AG04450 (cell line): ENCODE data around the gene TMEM131L. TPM values are rescaled to one million over a fixed set of nuclear protein-coding genes. Genes with fewer than 3 reads are reported as not detected.

Experiments used
- CTCF ChIA-PET: fragments of 300-600, 350-600 bp; formaldehyde crosslinking; extraction: SDS; loops from one replicate; lab custom pipeline; 2022; ENCODE audit warnings: antibody characterized with exemption, inconsistent platforms; lab: Charles Lee
- POLR2A ChIA-PET: fragments of 350-600 bp; formaldehyde crosslinking; extraction: SDS; loops from one replicate; lab custom pipeline; 2021; ENCODE audit warnings: antibody characterized with exemption, inconsistent platforms; lab: Yijun Ruan, JAX
- DNase-seq: peaks from one replicate; pipeline ENCODE4 v3.0.0-alpha.2; 2011; ENCODE audit warnings: low read depth, low spot score
- H3K27ac ChIP-seq: one replicate; pipeline ENCODE4 v1.5.1; 2012; ENCODE audit warnings: low read depth, low read length, control low read depth
- H3K27me3 ChIP-seq: one replicate; pipeline ENCODE4 v1.6.0; 2012; ENCODE audit warnings: low read length; ENCODE audit not compliant: control insufficient read depth, insufficient read depth
- H3K4me3 ChIP-seq: 2 replicates; pipeline ENCODE4 v1.5.1; 2011; ENCODE audit warnings: mild to moderate bottlenecking, low read depth, low read length, control low read depth
- H3K9me3 ChIP-seq: 2 replicates; pipeline ENCODE4 v1.5.1; 2012; ENCODE audit warnings: low read length; ENCODE audit not compliant: control insufficient read depth, insufficient read depth
- polyA plus RNA-seq: library from polyadenylated mRNA; depleted of rRNA; stranded (reverse); fragments of >200 nt; gene quantifications from 2 replicates; pipeline ENCODE4 v1.2.3, GENCODE V29; 2011
- TF ChIP-seq, protein P1 (sequence below): IDR thresholded peaks from 2 replicates; pipeline ENCODE4 v1.5.1; 2011; ENCODE audit warnings: low read depth, low read length, control low read depth, inconsistent platforms

Gene TMEM131L
- polyA plus RNA-seq, 1 experiment, result 15.5 TPM

- Histone ChIP-seq H3K4me3 (no peak overlapping the region), H3K9me3 (no peaks in the 10 kb centered on the region), H3K27ac (no peak overlapping the region), H3K27me3 (no peaks in the 10 kb centered on the region)
- DNase-seq, result no peak
- POLR2A ChIA-PET, result no interaction called here
- CTCF ChIA-PET, result no interaction called here
- TF ChIP-seq, protein P1, sequence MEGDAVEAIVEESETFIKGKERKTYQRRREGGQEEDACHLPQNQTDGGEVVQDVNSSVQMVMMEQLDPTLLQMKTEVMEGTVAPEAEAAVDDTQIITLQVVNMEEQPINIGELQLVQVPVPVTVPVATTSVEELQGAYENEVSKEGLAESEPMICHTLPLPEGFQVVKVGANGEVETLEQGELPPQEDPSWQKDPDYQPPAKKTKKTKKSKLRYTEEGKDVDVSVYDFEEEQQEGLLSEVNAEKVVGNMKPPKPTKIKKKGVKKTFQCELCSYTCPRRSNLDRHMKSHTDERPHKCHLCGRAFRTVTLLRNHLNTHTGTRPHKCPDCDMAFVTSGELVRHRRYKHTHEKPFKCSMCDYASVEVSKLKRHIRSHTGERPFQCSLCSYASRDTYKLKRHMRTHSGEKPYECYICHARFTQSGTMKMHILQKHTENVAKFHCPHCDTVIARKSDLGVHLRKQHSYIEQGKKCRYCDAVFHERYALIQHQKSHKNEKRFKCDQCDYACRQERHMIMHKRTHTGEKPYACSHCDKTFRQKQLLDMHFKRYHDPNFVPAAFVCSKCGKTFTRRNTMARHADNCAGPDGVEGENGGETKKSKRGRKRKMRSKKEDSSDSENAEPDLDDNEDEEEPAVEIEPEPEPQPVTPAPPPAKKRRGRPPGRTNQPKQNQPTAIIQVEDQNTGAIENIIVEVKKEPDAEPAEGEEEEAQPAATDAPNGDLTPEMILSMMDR, result no peak
Observed at GRCh38 chr4:153528705-153529485, 62.7 kb downstream of the TMEM131L start.

GRCh38 chr4:153529646-153530045, 63.5 kb downstream of the TMEM131L start:
- H3K4me3 ChIP-seq, result no peak overlapping the region
- DNase-seq, result no peak
- no peak overlapping the region for H3K27ac ChIP-seq
- TF ChIP-seq, protein P1, result no peak
- ChIA-PET POLR2A (no interaction called here), CTCF (interaction anchor here (0.5 kb wide), 1 partner anchor 19 kb away, joined by 4 read pairs; no protein-coding TSS in a partner anchor)
- no peaks in the 10 kb centered on the region for H3K27me3 ChIP-seq
- no peaks in the 10 kb centered on the region for H3K9me3 ChIP-seq

- no peak overlapping the region for H3K27ac ChIP-seq
- CTCF ChIA-PET, result interaction anchor here (0.5 to 2.7 kb wide), 4 partner anchors 11 to 184 kb away, joined by 3 to 12 read pairs (median 4); no protein-coding TSS in a partner anchor
- TF ChIP-seq, protein P1, result no peak
- POLR2A ChIA-PET, result interaction anchor here (0.8 kb wide), 1 partner anchor 16 kb away, joined by 3 read pairs; no protein-coding TSS in a partner anchor
- no peak for DNase-seq
- H3K9me3 ChIP-seq, result no peaks in the 10 kb centered on the region
- no peak overlapping the region for H3K4me3 ChIP-seq
- no peaks in the 10 kb centered on the region for H3K27me3 ChIP-seq
Observed at GRCh38 chr4:153530284-153530999, 64.3 kb downstream of the TMEM131L start.

DNA sequence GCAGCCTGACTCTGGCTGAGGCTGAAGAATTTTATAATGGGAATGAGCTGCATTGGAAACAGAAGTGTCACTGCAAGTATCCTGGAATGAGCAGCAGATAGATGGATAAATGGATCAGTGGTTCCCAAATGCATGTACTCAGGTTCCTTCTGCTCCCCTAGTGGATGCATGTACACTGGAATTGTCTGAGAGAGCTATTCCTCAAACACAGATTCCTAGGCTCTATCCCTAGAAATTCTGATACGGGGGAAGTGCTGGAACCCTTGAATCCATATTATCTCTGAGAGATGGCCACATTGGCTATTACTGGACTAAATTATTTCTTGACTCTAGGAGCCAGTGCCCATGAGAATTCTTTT, 64.8 kb downstream of the TMEM131L start:
- DNase-seq, result no peak
- CTCF ChIA-PET, result interaction anchor here (1.0 to 2.7 kb wide), 3 partner anchors 10 to 185 kb away, joined by 3 to 12 read pairs (median 4); no protein-coding TSS in a partner anchor
- POLR2A ChIA-PET, result interaction anchor here (0.8 kb wide), 1 partner anchor 17 kb away, joined by 3 read pairs; no protein-coding TSS in a partner anchor
- H3K9me3 ChIP-seq, result no peaks in the 10 kb centered on the region
- H3K27ac ChIP-seq, result no peak overlapping the region
- H3K27me3 ChIP-seq, result no peaks in the 10 kb centered on the region
- H3K4me3 ChIP-seq, result no peak overlapping the region
- TF ChIP-seq, protein P1, result peak; percentile 19; the same call in 1 of the 2 replicates
